GM06990 (cell line): Measurements from ENCODE around the gene ACY1.

ENCODE experiments used
- DNase-seq: peaks from one replicate; pipeline ENCODE4 v3.0.0-alpha.2; 2011; ENCODE audit not compliant: insufficient read length; ENCODE audit errors: extremely low read depth
- H3K27me3 ChIP-seq: replicated peaks from 2 replicates; pipeline ENCODE4 v1.6.0; 2011; ENCODE audit warnings: low read length; ENCODE audit not compliant: control insufficient read depth, insufficient read depth
- H3K36me3 ChIP-seq: 2 replicates; pipeline ENCODE4 v1.5.1; 2011; ENCODE audit warnings: low read length; ENCODE audit not compliant: control insufficient read depth, insufficient read depth
- H3K4me3 ChIP-seq: replicated peaks from 2 replicates; pipeline ENCODE4 v1.5.1; 2011; ENCODE audit warnings: low read depth, mild to moderate bottlenecking, control low read depth, low read length
- CTCF ChIP-seq: IDR thresholded peaks from 2 replicates; pipeline ENCODE4 v1.5.1; 2011; ENCODE audit warnings: low read length, control low read depth, mild to moderate bottlenecking, inconsistent platforms; ENCODE audit not compliant: insufficient read depth, poor library complexity, severe bottlenecking

The ACY1 gene

GRCh38 chr3:52013802-52014598 is 30.7 kb downstream of the ACY1 start:
- H3K36me3 ChIP-seq = no peaks in the 10 kb centered on the region
- TF ChIP-seq CTCF = no peak
- H3K27me3 ChIP-seq = no peaks in the 10 kb centered on the region
- H3K4me3 ChIP-seq = no peak overlapping the region
- no peak for DNase-seq

GRCh38 chr3:52014613-52015012 is 31.3 kb downstream of the ACY1 start:
- peak; percentile 21 for TF ChIP-seq CTCF
- no peaks in the 10 kb centered on the region for H3K27me3 ChIP-seq
- no peaks in the 10 kb centered on the region for H3K36me3 ChIP-seq
- no peak overlapping the region for H3K4me3 ChIP-seq
- DNase-seq = no peak

DNA sequence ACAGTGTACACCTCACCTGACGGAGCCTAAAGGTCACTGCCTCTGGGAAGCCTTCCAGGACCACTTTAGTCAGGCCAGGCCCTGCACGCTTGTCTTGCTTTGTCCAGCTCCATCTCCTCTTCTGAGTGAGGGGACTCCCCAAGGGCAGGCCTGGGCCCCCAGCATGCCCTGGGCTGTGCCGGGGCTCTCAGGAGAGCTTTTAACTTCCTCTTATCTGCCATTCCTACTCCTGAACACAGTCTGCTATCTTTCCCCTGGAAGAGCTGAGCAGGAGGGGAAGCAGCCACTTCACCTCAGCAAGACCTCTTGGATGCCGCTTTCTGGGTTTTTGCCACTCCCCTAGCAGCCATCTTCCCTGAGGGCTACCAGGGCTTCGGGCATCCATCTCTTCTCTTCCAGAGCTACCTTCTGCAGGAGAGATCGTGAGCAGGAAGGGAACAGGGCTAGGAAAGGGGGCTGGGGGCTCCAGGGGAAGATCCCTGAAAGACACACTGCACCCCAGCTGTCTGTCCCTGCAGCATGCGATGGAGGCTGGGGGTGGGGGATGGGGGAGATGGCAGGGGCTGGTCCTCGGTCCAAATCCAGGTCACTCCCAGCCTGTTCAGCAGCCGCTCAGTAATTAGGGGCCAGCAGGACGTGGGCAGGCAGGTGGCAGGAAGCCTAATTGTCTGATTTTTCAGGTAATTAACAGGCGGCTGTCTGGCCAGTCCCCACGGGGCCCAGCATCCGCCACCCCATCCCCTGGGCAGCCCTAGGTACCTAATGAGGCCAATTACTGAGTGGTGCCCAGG is 32.3 kb downstream of the ACY1 start:
- Histone ChIP-seq H3K36me3 (no peaks in the 10 kb centered on the region), H3K27me3 (no peaks in the 10 kb centered on the region), H3K4me3 (no peak overlapping the region)
- DNase-seq = no peak
- no peak for TF ChIP-seq CTCF

GRCh38 chr3:52017586-52017985 is 34.3 kb downstream of the ACY1 start:
- Histone ChIP-seq H3K36me3 (no peaks in the 10 kb centered on the region), H3K4me3 (no peak overlapping the region), H3K27me3 (no peaks in the 10 kb centered on the region)
- no peak for TF ChIP-seq CTCF
- no peak for DNase-seq

GRCh38 chr3:52018319-52019000 is 35.1 kb downstream of the ACY1 start:
- DNase-seq = no peak
- TF ChIP-seq CTCF = no peak
- Histone ChIP-seq H3K36me3 (no peaks in the 10 kb centered on the region), H3K4me3 (no peak overlapping the region), H3K27me3 (no peaks in the 10 kb centered on the region)
